CD4-positive, CD25-positive, alpha-beta regulatory T cell (primary cell): ENCODE results near the gene MYH8. TPM values are rescaled to one million over a fixed set of nuclear protein-coding genes. Genes with fewer than 3 reads are reported as not detected.

Source experiments
- ATAC-seq, 2 donors: fragments of 150-1000 bp; cut with Tn5 transposase; one replicate each; pipeline ENCODE4 v1.10.0; 2021; ENCODE audit warnings: low read depth in 2 of 2, moderate number of reproducible peaks in 2 of 2, moderate library complexity in 1 of 2
- DNase-seq, 3 donors: peaks; one replicate each; pipeline versions ENCODE4 v3.0.0 to v3.0.0-alpha.2; 2012 to 2022; ENCODE audit warnings: mixed read lengths in 1 of 3
- H3K27ac ChIP-seq: one replicate; pipeline ENCODE4 v1.7.0; 2013; ENCODE audit warnings: mild to moderate bottlenecking, low read length; ENCODE audit not compliant: insufficient read depth, poor library complexity, severe bottlenecking
- H3K27me3 ChIP-seq: one replicate; pipeline ENCODE4 v1.7.0; 2013; ENCODE audit warnings: low read length; ENCODE audit not compliant: control insufficient read depth, insufficient read depth
- H3K36me3 ChIP-seq: one replicate; pipeline ENCODE4 v1.7.0; 2013; ENCODE audit warnings: mild to moderate bottlenecking, low read length, moderate library complexity; ENCODE audit not compliant: control insufficient read depth, insufficient read depth
- H3K4me1 ChIP-seq: 2 replicates; pipeline ENCODE4 v1.7.0; 2013; ENCODE audit warnings: mild to moderate bottlenecking, low read length; ENCODE audit not compliant: insufficient read depth, control insufficient read depth, poor library complexity, severe bottlenecking
- H3K4me3 ChIP-seq: one replicate; pipeline ENCODE4 v1.7.0; 2013; ENCODE audit warnings: low read depth, mild to moderate bottlenecking, low read length, moderate library complexity
- H3K9me3 ChIP-seq, 2 experiments: 1 replicate in 1 of 2; 2 replicates in 1 of 2; pipeline ENCODE4 v1.7.0; 2013; ENCODE audit warnings: low read length in 2 of 2, mild to moderate bottlenecking in 1 of 2, moderate library complexity in 1 of 2; ENCODE audit not compliant: control insufficient read depth in 2 of 2
- H3K27ac Mint-ChIP-seq, 3 donors: one replicate each; pipeline ENCODE4 v1.8.0; 2020 to 2022; ENCODE audit warnings: mild to moderate bottlenecking in 3 of 3, mixed read lengths in 3 of 3, moderate library complexity in 2 of 3
- H3K27me3 Mint-ChIP-seq: one replicate; pipeline ENCODE4 v1.8.0; 2022; ENCODE audit warnings: mild to moderate bottlenecking, mixed read lengths
- H3K36me3 Mint-ChIP-seq: one replicate; pipeline ENCODE4 v1.8.0; 2020; ENCODE audit warnings: mixed read lengths
- H3K4me1 Mint-ChIP-seq, 4 donors: one replicate each; pipeline ENCODE4 v1.8.0; 2020 to 2022; ENCODE audit warnings: mixed read lengths in 4 of 4, mild to moderate bottlenecking in 1 of 4
- H3K4me3 Mint-ChIP-seq, 4 donors: one replicate each; pipeline ENCODE4 v1.8.0; 2020 to 2022; ENCODE audit warnings: mild to moderate bottlenecking in 4 of 4, mixed read lengths in 4 of 4, moderate library complexity in 3 of 4
- H3K9me3 Mint-ChIP-seq, 7 donors: one replicate each; pipeline ENCODE4 v1.8.0; 2020 to 2022; ENCODE audit warnings: mixed read lengths in 7 of 7, mild to moderate bottlenecking in 3 of 7, moderate library complexity in 2 of 7
- polyA plus RNA-seq, 4 donors: library from polyadenylated mRNA; unstranded; fragments of 300-500 nt; fragmentation: Illumina TruSeq; gene quantifications; one replicate each; pipeline ENCODE4 v1.2.3, GENCODE V29; 2021
- total RNA-seq: library from RNA; stranded (reverse); gene quantifications from one replicate; pipeline ENCODE4 v1.2.3, GENCODE V29; 2022

Gene MYH8
- not detected for total RNA-seq
- not detected for polyA plus RNA-seq

GRCh38 chr17:10421900-10422542, at the start of gene MYH8:
MYH8 (minus strand) TSS chr17:10421950; CDS start chr17:10420227, 1,723 bp downstream.
- Mint-ChIP-seq H3K4me1 (no peaks in the 10 kb centered on the region), H3K27ac (no peak within 1 kb of the TSS), H3K27me3 (peaks cover 14% of the 10 kb centered on the region), H3K9me3 (no peaks in the 10 kb centered on the region), H3K36me3 (no peaks in the 10 kb centered on the region), H3K4me3 (no peak within 1 kb of the TSS)
- no peak within 1 kb of the TSS for H3K27ac ChIP-seq
- H3K27me3 ChIP-seq: no peaks in the 10 kb centered on the region
- ATAC-seq (no peak), DNase-seq (no peak)
- H3K36me3 ChIP-seq: no peaks in the 10 kb centered on the region
- H3K4me1 ChIP-seq: no peaks in the 10 kb centered on the region
- H3K4me3 ChIP-seq: no peak within 1 kb of the TSS
- no peaks in the 10 kb centered on the region for H3K9me3 ChIP-seq

GRCh38 chr17:10469459-10469858, 47.7 kb upstream of the MYH8 start, which contains the start of gene MYH4:
MYH4 (minus strand) TSS chr17:10469559; CDS start chr17:10466745, 2,814 bp downstream.
- Mint-ChIP-seq H3K4me3 (no peak within 1 kb of the TSS), H3K4me1 (no peaks in the 10 kb centered on the region), H3K9me3 (peaks cover 0 to 3% (median under 1%) of the 10 kb centered on the region in 7 donors), H3K27me3 (no peaks in the 10 kb centered on the region), H3K36me3 (no peaks in the 10 kb centered on the region), H3K27ac (no peak within 1 kb of the TSS)
- no peak within 1 kb of the TSS for H3K4me3 ChIP-seq
- H3K9me3 ChIP-seq: no peaks in the 10 kb centered on the region
- H3K4me1 ChIP-seq: no peaks in the 10 kb centered on the region
- H3K27me3 ChIP-seq: no peaks in the 10 kb centered on the region
- DNase-seq (no peak), ATAC-seq (no peak)
- no peaks in the 10 kb centered on the region for H3K36me3 ChIP-seq
- no peak within 1 kb of the TSS for H3K27ac ChIP-seq

GRCh38 chr17:10463402-10463801, 41.7 kb upstream of the MYH8 start:
- H3K4me3 ChIP-seq: no peak overlapping the region
- H3K9me3 Mint-ChIP-seq: peaks cover 0 to 6% (median 4%) of the 10 kb centered on the region in 7 donors

GRCh38 chr17:10460062-10460461, 38.3 kb upstream of the MYH8 start:
- no peak for ATAC-seq
- H3K9me3 ChIP-seq: no peaks in the 10 kb centered on the region
- H3K9me3 Mint-ChIP-seq: peaks cover 0 to 6% (median 4%) of the 10 kb centered on the region in 7 donors

More at GRCh38 chr17:10463402-10463801, 41.7 kb upstream of the MYH8 start:
- no peak for ATAC-seq
- no peak overlapping the region for H3K27ac ChIP-seq
- no peaks in the 10 kb centered on the region for H3K27me3 ChIP-seq
- H3K9me3 ChIP-seq: no peaks in the 10 kb centered on the region
- H3K36me3 ChIP-seq: no peaks in the 10 kb centered on the region
- no peaks in the 10 kb centered on the region for H3K27me3 Mint-ChIP-seq
- H3K4me1 Mint-ChIP-seq: no peaks in the 10 kb centered on the region
- no peaks in the 10 kb centered on the region for H3K4me1 ChIP-seq
- H3K4me3 Mint-ChIP-seq: no peak overlapping the region
- no peak overlapping the region for H3K27ac Mint-ChIP-seq
- DNase-seq: no peak
- no peaks in the 10 kb centered on the region for H3K36me3 Mint-ChIP-seq

GRCh38 chr17:10458701-10459100, 37.0 kb upstream of the MYH8 start:
- H3K27ac Mint-ChIP-seq: no peak overlapping the region
- H3K36me3 Mint-ChIP-seq: no peaks in the 10 kb centered on the region
- Histone ChIP-seq H3K4me3 (no peak overlapping the region), H3K27ac (no peak overlapping the region), H3K9me3 (no peaks in the 10 kb centered on the region), H3K36me3 (no peaks in the 10 kb centered on the region), H3K27me3 (no peaks in the 10 kb centered on the region), H3K4me1 (no peaks in the 10 kb centered on the region)
- no peaks in the 10 kb centered on the region for H3K4me1 Mint-ChIP-seq
- peaks cover 4% of the 10 kb centered on the region for H3K27me3 Mint-ChIP-seq
- DNase-seq: no peak
- no peak overlapping the region for H3K4me3 Mint-ChIP-seq
- peaks cover 0 to 2% (median 0%) of the 10 kb centered on the region in 7 donors for H3K9me3 Mint-ChIP-seq
- no peak for ATAC-seq

More at GRCh38 chr17:10460062-10460461, 38.3 kb upstream of the MYH8 start:
- no peak overlapping the region for H3K4me3 ChIP-seq
- Mint-ChIP-seq H3K4me3 (no peak overlapping the region), H3K4me1 (no peaks in the 10 kb centered on the region), H3K36me3 (no peaks in the 10 kb centered on the region), H3K27ac (no peak overlapping the region), H3K27me3 (no peaks in the 10 kb centered on the region)
- no peak for DNase-seq
- no peak overlapping the region for H3K27ac ChIP-seq
- H3K36me3 ChIP-seq: no peaks in the 10 kb centered on the region
- H3K4me1 ChIP-seq: no peaks in the 10 kb centered on the region
- no peaks in the 10 kb centered on the region for H3K27me3 ChIP-seq

GRCh38 chr17:10457952-10458351, 36.2 kb upstream of the MYH8 start:
- H3K36me3 Mint-ChIP-seq: no peaks in the 10 kb centered on the region
- no peaks in the 10 kb centered on the region for H3K4me1 ChIP-seq
- no peak overlapping the region for H3K27ac Mint-ChIP-seq
- ATAC-seq: no peak
- H3K9me3 ChIP-seq: no peaks in the 10 kb centered on the region
- DNase-seq: no peak
- no peaks in the 10 kb centered on the region for H3K4me1 Mint-ChIP-seq
- no peaks in the 10 kb centered on the region for H3K27me3 ChIP-seq
- no peak overlapping the region for H3K27ac ChIP-seq
- H3K4me3 ChIP-seq: no peak overlapping the region
- H3K27me3 Mint-ChIP-seq: peaks cover 4% of the 10 kb centered on the region
- H3K9me3 Mint-ChIP-seq: peaks cover 0 to 2% (median 1%) of the 10 kb centered on the region in 7 donors
- no peaks in the 10 kb centered on the region for H3K36me3 ChIP-seq
- no peak overlapping the region for H3K4me3 Mint-ChIP-seq

- no peak overlapping the region for H3K27ac ChIP-seq
- Mint-ChIP-seq H3K4me3 (no peak overlapping the region), H3K27ac (no peak overlapping the region), H3K9me3 (peaks cover 0 to 2% (median 0%) of the 10 kb centered on the region in 7 donors), H3K36me3 (no peaks in the 10 kb centered on the region), H3K27me3 (no peaks in the 10 kb centered on the region), H3K4me1 (no peaks in the 10 kb centered on the region)
- DNase-seq: no peak
- H3K36me3 ChIP-seq: no peaks in the 10 kb centered on the region
- H3K4me1 ChIP-seq: no peaks in the 10 kb centered on the region
- no peaks in the 10 kb centered on the region for H3K9me3 ChIP-seq
- ATAC-seq: no peak
- no peak overlapping the region for H3K4me3 ChIP-seq
- H3K27me3 ChIP-seq: no peaks in the 10 kb centered on the region
These were observed 25.5 kb upstream of the MYH8 start for GRCh38 chr17:10447026-10447931.
